ENCODE data around the gene CHST8. TPM values are rescaled to one million over a fixed set of nuclear protein-coding genes. Genes with fewer than 3 reads are reported as not detected.

CHST8 gene
- polyA plus RNA-seq, 3 donors: not detected

DNA sequence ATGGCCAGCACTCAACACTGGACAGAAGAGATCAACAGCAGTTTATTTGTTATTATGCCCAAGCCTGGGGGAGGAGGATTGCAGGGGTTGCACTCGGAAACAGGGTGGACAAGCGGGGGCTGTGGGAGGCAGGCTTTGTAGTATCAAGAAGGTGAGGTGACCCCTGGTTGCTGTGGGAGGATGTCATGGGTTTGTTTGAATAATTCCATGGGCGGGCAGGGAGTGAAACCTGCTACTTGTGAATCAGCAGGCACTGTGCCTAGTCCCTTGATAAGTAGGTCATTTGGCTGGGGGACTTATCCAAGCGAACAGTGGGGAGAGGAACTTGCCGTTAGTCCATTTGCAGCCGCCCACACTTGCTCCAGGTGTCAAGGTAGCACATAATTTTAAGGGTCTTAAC, 90.5 kb downstream of the CHST8 start:
- Histone ChIP-seq H3K36me3 (replicated peaks in 1 of 2; ENCODE audit: control insufficient read depth in 1 of 2, insufficient read depth in 2 of 2, low read length in 2 of 2) (no peaks in the 10 kb centered on the region), H4K20me1 (ENCODE audit: insufficient read depth, low read length) (no peaks in the 10 kb centered on the region), H3K27me3 (ENCODE audit: control insufficient read depth in 2 of 2, insufficient read depth in 2 of 2, low read length in 2 of 2) (no peaks in the 10 kb centered on the region), H3K4me2 (replicated peaks; ENCODE audit: extremely low read depth, low read length, poor library complexity, severe bottlenecking) (no peak overlapping the region), H3K4me3 (replicated peaks in 1 of 3; ENCODE audit: low read depth in 2 of 3, low read length in 3 of 3) (no peak overlapping the region), H3K27ac (ENCODE audit: low read depth in 1 of 2, low read length in 2 of 2) (no peak overlapping the region), H3K9ac (ENCODE audit: insufficient read depth, low read length, poor library complexity, severe bottlenecking) (no peak overlapping the region), H3K4me1 (ENCODE audit: control insufficient read depth in 1 of 2, insufficient read depth in 2 of 2, low read length in 2 of 2) (no peaks in the 10 kb centered on the region), H2AFZ (ENCODE audit: insufficient read depth, low read depth, low read length, poor library complexity, severe bottlenecking) (no peak overlapping the region), H3K79me2 (ENCODE audit: insufficient read depth, low read length) (no peaks in the 10 kb centered on the region), H3K9me3 (replicated peaks in 1 of 2; ENCODE audit: control insufficient read depth in 1 of 2, insufficient read depth in 1 of 2, low read length in 2 of 2) (peaks cover 0 to 12% of the 10 kb centered on the region in 2 donors)
- Mint-ChIP-seq H3K27ac (no peak overlapping the region), H3K4me3 (no peak overlapping the region), H3K27me3 (ENCODE audit: low read depth in 3 of 3) (peaks cover 1 to 9% (median 6%) of the 10 kb centered on the region in 3 donors), H3K4me1 (no peaks in the 10 kb centered on the region), H3K36me3 (no peaks in the 10 kb centered on the region), H3K9me3 (peaks cover 2 to 13% (median 3%) of the 10 kb centered on the region in 7 donors)
- WGBS (ENCODE audit: insufficient coverage): 81% methylated on average over 6 of the region's 6 CpGs
- TF ChIP-seq, protein P1, sequence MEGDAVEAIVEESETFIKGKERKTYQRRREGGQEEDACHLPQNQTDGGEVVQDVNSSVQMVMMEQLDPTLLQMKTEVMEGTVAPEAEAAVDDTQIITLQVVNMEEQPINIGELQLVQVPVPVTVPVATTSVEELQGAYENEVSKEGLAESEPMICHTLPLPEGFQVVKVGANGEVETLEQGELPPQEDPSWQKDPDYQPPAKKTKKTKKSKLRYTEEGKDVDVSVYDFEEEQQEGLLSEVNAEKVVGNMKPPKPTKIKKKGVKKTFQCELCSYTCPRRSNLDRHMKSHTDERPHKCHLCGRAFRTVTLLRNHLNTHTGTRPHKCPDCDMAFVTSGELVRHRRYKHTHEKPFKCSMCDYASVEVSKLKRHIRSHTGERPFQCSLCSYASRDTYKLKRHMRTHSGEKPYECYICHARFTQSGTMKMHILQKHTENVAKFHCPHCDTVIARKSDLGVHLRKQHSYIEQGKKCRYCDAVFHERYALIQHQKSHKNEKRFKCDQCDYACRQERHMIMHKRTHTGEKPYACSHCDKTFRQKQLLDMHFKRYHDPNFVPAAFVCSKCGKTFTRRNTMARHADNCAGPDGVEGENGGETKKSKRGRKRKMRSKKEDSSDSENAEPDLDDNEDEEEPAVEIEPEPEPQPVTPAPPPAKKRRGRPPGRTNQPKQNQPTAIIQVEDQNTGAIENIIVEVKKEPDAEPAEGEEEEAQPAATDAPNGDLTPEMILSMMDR (IDR thresholded peaks at IDR 0.05): no peak
- intact Hi-C loops (cut with micrococcal nuclease): no loop called here
- no peak for DNase-seq

DNA sequence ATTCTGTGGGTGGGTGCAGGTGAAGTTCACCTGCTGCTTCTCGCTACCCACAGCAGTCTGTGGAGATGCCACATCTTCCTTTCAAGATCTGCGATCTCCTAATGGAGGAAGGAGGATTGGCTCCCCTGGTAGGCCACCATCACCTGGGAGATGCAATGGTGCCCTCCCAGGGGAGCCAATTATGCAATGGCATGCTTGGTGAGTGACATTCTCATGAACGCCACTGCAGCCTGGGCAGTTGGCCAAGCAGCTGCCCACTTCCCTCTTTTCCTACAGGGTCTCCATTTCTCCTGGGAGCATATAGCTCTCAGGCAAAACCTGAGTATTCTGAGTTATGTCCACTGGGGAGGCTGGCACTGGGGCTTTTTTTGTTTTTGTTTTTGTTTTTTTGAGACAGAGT, 91.4 kb downstream of the CHST8 start:
- no peaks in the 10 kb centered on the region for H4K20me1 ChIP-seq (ENCODE audit: insufficient read depth, low read length)
- H3K36me3 ChIP-seq (replicated peaks in 1 of 2; ENCODE audit: control insufficient read depth in 1 of 2, insufficient read depth in 2 of 2, low read length in 2 of 2): no peaks in the 10 kb centered on the region
- Mint-ChIP-seq H3K27ac (no peak overlapping the region), H3K4me3 (no peak overlapping the region), H3K36me3 (no peaks in the 10 kb centered on the region), H3K9me3 (peaks cover 2 to 13% (median 3%) of the 10 kb centered on the region in 7 donors), H3K27me3 (ENCODE audit: low read depth in 3 of 3) (peaks cover 1 to 9% (median 6%) of the 10 kb centered on the region in 3 donors), H3K4me1 (no peaks in the 10 kb centered on the region)
- no peaks in the 10 kb centered on the region for H3K4me1 ChIP-seq (ENCODE audit: control insufficient read depth in 1 of 2, insufficient read depth in 2 of 2, low read length in 2 of 2)
- TF ChIP-seq, protein P1 (IDR thresholded peaks at IDR 0.05): no peak
- no peak overlapping the region for H3K27ac ChIP-seq (ENCODE audit: low read depth in 1 of 2, low read length in 2 of 2)
- H3K4me3 ChIP-seq (replicated peaks in 1 of 3; ENCODE audit: low read depth in 2 of 3, low read length in 3 of 3): no peak overlapping the region
- H3K79me2 ChIP-seq (ENCODE audit: insufficient read depth, low read length): no peaks in the 10 kb centered on the region
- no peak overlapping the region for H3K4me2 ChIP-seq (replicated peaks; ENCODE audit: extremely low read depth, low read length, poor library complexity, severe bottlenecking)
- intact Hi-C loops (cut with micrococcal nuclease): no loop called here
- peaks cover 0 to 12% of the 10 kb centered on the region in 2 donors for H3K9me3 ChIP-seq (replicated peaks in 1 of 2; ENCODE audit: control insufficient read depth in 1 of 2, insufficient read depth in 1 of 2, low read length in 2 of 2)
- no peak for DNase-seq
- no peaks in the 10 kb centered on the region for H3K27me3 ChIP-seq (ENCODE audit: control insufficient read depth in 2 of 2, insufficient read depth in 2 of 2, low read length in 2 of 2)
- no peak overlapping the region for H2AFZ ChIP-seq (ENCODE audit: insufficient read depth, low read depth, low read length, poor library complexity, severe bottlenecking)
- WGBS (ENCODE audit: insufficient coverage): 92% methylated on average over 2 of the region's 3 CpGs
- no peak overlapping the region for H3K9ac ChIP-seq (ENCODE audit: insufficient read depth, low read length, poor library complexity, severe bottlenecking)

All from CD14-positive monocyte (primary cell).